Loucy (cell line): ENCODE results near the gene CTPS2.

Experiments
- H2AFZ ChIP-seq: fragments of 200-600 bp; sonication (generic); 2 replicates; pipeline ENCODE4 v1.6.0; 2016; ENCODE audit warnings: antibody characterized with exemption, mild to moderate bottlenecking, low read length, moderate library complexity
- H3F3A ChIP-seq: fragments of 200-600 bp; 2 replicates; pipeline ENCODE4 v1.6.0; 2016; ENCODE audit warnings: antibody characterized with exemption, low read depth, mild to moderate bottlenecking
- H3K27me3 ChIP-seq: fragments of 200-600 bp; sonication (generic); 2 replicates; pipeline ENCODE4 v1.6.1; 2014; ENCODE audit warnings: low read length, mild to moderate bottlenecking; ENCODE audit not compliant: insufficient read depth, poor library complexity, severe bottlenecking
- H3K36me3 ChIP-seq: fragments of 200-600 bp; sonication (generic); 2 replicates; pipeline ENCODE4 v1.6.1; 2016; ENCODE audit warnings: low read length; ENCODE audit not compliant: insufficient read depth
- H3K4me1 ChIP-seq: fragments of 200-600 bp; sonication (generic); 2 replicates; pipeline ENCODE4 v1.5.1; 2014; ENCODE audit warnings: low read length, mild to moderate bottlenecking; ENCODE audit not compliant: insufficient read depth, poor library complexity, severe bottlenecking
- H3K4me2 ChIP-seq: fragments of 200-600 bp; sonication (generic); 2 replicates; pipeline ENCODE4 v1.6.0; 2014; ENCODE audit warnings: antibody characterized with exemption, low read length, low read depth, mild to moderate bottlenecking; ENCODE audit not compliant: poor library complexity, severe bottlenecking
- H3K4me3 ChIP-seq: fragments of 200-600 bp; sonication (generic); 2 replicates; pipeline ENCODE4 v1.5.1; 2014; ENCODE audit warnings: low read length, mild to moderate bottlenecking, mixed read lengths; ENCODE audit not compliant: poor library complexity, severe bottlenecking
- H3K79me2 ChIP-seq: fragments of 200-600 bp; sonication (generic); 2 replicates; pipeline ENCODE4 v1.6.1; 2014; ENCODE audit warnings: low read length; ENCODE audit not compliant: insufficient read depth
- H3K9ac ChIP-seq: fragments of 200-600 bp; sonication (generic); 2 replicates; pipeline ENCODE4 v1.6.0; 2014; ENCODE audit warnings: mild to moderate bottlenecking, low read depth, low read length, moderate library complexity; ENCODE audit not compliant: poor library complexity, severe bottlenecking
- H3K9me2 ChIP-seq: fragments of 200-600 bp; sonication (generic); replicated peaks from 2 replicates; pipeline ENCODE4 v1.6.1; 2016; ENCODE audit warnings: low read depth, low read length, mixed read lengths
- H3K9me3 ChIP-seq: fragments of 200-600 bp; sonication (generic); 2 replicates; pipeline ENCODE4 v1.6.1; 2014; ENCODE audit warnings: mild to moderate bottlenecking, antibody characterized with exemption, low read length, low read depth; ENCODE audit not compliant: insufficient read depth
- H4K20me1 ChIP-seq: fragments of 200-600 bp; sonication (generic); 2 replicates; pipeline ENCODE4 v1.6.0; 2014; ENCODE audit warnings: antibody characterized with exemption, low read length, mild to moderate bottlenecking; ENCODE audit not compliant: insufficient read depth, poor library complexity, severe bottlenecking
- EZH2phosphoT487 ChIP-seq: fragments of 200-600 bp; IDR thresholded peaks from 2 replicates; pipeline ENCODE4 v1.6.1; 2018; ENCODE audit warnings: antibody characterized with exemption, mild to moderate bottlenecking, moderate library complexity, borderline replicate concordance
- TF ChIP-seq, protein P1 (sequence below): fragments of 200-600 bp; sonication (generic); conservative IDR thresholded peaks from 2 replicates; pipeline ENCODE4 v1.5.1; 2014; ENCODE audit warnings: mild to moderate bottlenecking, antibody characterized with exemption, low read length

CTPS2 gene

DNA sequence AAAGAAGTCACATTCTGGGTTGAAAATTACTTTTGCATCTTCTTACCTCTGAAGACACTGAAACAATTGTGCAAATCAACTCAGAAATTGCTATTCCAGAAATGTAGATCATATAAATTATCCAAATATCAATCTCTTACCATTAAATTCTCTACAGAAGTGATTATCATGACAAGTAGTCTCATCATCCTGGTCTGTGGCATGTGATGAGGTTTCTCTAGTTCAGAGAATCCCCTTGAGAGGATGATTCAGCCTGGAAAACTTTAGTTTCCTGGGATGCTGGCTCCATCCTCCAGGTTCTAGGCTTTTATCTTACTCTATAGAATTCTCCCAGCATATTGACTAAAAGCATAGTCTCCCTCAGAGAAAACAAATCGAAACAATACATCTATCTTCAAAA, 138.7 kb downstream of the CTPS2 start:
- Histone ChIP-seq H3K9me3 (no peaks in the 10 kb centered on the region), H2AFZ (no peak overlapping the region), H3K4me3 (no peak overlapping the region), H3K27me3 (no peaks in the 10 kb centered on the region), H3K9me2 (no peaks in the 10 kb centered on the region), H3K9ac (no peak overlapping the region), H3K4me2 (no peak overlapping the region), H3K79me2 (no peaks in the 10 kb centered on the region), H3F3A (no peaks in the 10 kb centered on the region), H3K4me1 (no peaks in the 10 kb centered on the region), H3K36me3 (no peaks in the 10 kb centered on the region), H4K20me1 (no peaks in the 10 kb centered on the region)
- TF ChIP-seq EZH2phosphoT487: no peak
- TF ChIP-seq, protein P1, sequence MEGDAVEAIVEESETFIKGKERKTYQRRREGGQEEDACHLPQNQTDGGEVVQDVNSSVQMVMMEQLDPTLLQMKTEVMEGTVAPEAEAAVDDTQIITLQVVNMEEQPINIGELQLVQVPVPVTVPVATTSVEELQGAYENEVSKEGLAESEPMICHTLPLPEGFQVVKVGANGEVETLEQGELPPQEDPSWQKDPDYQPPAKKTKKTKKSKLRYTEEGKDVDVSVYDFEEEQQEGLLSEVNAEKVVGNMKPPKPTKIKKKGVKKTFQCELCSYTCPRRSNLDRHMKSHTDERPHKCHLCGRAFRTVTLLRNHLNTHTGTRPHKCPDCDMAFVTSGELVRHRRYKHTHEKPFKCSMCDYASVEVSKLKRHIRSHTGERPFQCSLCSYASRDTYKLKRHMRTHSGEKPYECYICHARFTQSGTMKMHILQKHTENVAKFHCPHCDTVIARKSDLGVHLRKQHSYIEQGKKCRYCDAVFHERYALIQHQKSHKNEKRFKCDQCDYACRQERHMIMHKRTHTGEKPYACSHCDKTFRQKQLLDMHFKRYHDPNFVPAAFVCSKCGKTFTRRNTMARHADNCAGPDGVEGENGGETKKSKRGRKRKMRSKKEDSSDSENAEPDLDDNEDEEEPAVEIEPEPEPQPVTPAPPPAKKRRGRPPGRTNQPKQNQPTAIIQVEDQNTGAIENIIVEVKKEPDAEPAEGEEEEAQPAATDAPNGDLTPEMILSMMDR: no peak

DNA sequence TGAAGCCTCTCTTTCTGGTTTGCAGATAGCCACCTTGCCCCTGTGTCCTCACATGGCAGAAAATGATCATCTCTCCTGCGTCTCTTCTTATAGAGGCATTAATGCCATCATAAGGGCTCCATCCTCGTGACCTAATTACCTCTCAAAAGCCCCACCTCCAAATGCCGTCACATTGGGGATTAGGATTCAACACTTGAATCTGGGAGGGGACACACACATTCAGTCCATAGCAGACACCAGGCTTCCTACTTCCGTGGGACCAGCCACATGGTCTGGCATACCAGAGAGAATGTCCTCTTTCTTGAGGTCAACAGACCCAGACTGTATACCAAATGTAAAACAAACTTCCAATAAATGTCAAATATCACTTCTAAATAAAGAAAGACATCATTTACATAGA, 144.8 kb downstream of the CTPS2 start:
- no peaks in the 10 kb centered on the region for H3K9me3 ChIP-seq
- no peaks in the 10 kb centered on the region for H3F3A ChIP-seq
- no peaks in the 10 kb centered on the region for H3K4me1 ChIP-seq
- no peak overlapping the region for H3K9ac ChIP-seq
- no peaks in the 10 kb centered on the region for H3K79me2 ChIP-seq
- H3K4me2 ChIP-seq: no peak overlapping the region
- H3K4me3 ChIP-seq: no peak overlapping the region
- no peaks in the 10 kb centered on the region for H4K20me1 ChIP-seq
- H3K9me2 ChIP-seq: no peaks in the 10 kb centered on the region
- TF ChIP-seq, protein P1: no peak
- TF ChIP-seq EZH2phosphoT487: no peak
- H2AFZ ChIP-seq: no peak overlapping the region
- no peaks in the 10 kb centered on the region for H3K36me3 ChIP-seq
- no peaks in the 10 kb centered on the region for H3K27me3 ChIP-seq

DNA sequence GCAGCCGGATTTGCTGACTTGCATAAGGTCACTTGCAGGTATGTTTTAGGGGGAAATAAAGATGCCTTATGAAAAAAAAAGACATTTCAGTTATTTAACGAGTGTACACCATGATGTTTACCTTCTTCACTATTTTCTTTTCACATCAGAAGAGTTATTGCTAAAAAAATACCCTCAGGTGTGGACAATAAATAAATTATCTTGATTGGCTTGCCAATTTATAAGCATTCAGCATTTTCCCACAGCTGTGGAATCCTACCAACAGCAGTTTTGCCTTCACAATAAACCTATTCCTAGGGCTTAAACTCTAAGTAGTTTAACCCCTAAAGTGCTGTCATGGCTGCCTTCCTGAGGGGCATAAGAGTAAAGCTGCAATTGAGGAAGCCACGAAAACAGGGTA, 145.9 kb downstream of the CTPS2 start:
- TF ChIP-seq, protein P1: no peak
- TF ChIP-seq EZH2phosphoT487: no peak
- H3K9me3 ChIP-seq: no peaks in the 10 kb centered on the region
- no peaks in the 10 kb centered on the region for H3K79me2 ChIP-seq
- H2AFZ ChIP-seq: no peak overlapping the region
- H3F3A ChIP-seq: no peaks in the 10 kb centered on the region
- H3K4me3 ChIP-seq: no peak overlapping the region
- no peaks in the 10 kb centered on the region for H3K27me3 ChIP-seq
- H4K20me1 ChIP-seq: no peaks in the 10 kb centered on the region
- no peaks in the 10 kb centered on the region for H3K36me3 ChIP-seq
- no peaks in the 10 kb centered on the region for H3K9me2 ChIP-seq
- no peak overlapping the region for H3K4me2 ChIP-seq
- H3K9ac ChIP-seq: no peak overlapping the region
- H3K4me1 ChIP-seq: no peaks in the 10 kb centered on the region
